Lung (tissue), 12 donors: ENCODE results near the gene CEP63. TPM values are rescaled to one million over a fixed set of nuclear protein-coding genes. Genes with fewer than 3 reads are reported as not detected.

Experiments
- ATAC-seq: fragments of 200-7000 bp; cut with Tn5 transposase; one replicate; pipeline ENCODE4 v1.9.1; 2020; ENCODE audit warnings: moderate number of reproducible peaks; ENCODE audit not compliant: insufficient read depth, low FRiP score
- DNase-seq, 3 donors: peaks; one replicate each; pipeline ENCODE4 v3.0.0-alpha.2; 2013 to 2017
- H3K27ac ChIP-seq, 2 donors: one replicate each; pipeline ENCODE4 v1.5.1; 2013; ENCODE audit warnings: mild to moderate bottlenecking in 2 of 2, moderate library complexity in 2 of 2, control low read depth in 1 of 2, inconsistent platforms in 1 of 2, low read depth in 1 of 2, low read length in 1 of 2
- H3K27me3 ChIP-seq, 3 donors: one replicate each; pipeline ENCODE4 v1.5.1; 2013; ENCODE audit warnings: low read length in 2 of 3; ENCODE audit not compliant: control insufficient read depth in 3 of 3, insufficient read depth in 3 of 3
- H3K36me3 ChIP-seq, 4 donors: one replicate each; pipeline ENCODE4 v1.5.1; 2013; ENCODE audit warnings: low read length in 4 of 4, mild to moderate bottlenecking in 1 of 4, moderate library complexity in 1 of 4; ENCODE audit not compliant: control insufficient read depth in 4 of 4, insufficient read depth in 4 of 4
- H3K4me1 ChIP-seq, 5 donors: one replicate each; pipeline ENCODE4 v1.5.1; 2013; ENCODE audit warnings: low read length in 5 of 5, mild to moderate bottlenecking in 2 of 5, moderate library complexity in 1 of 5; ENCODE audit not compliant: control insufficient read depth in 5 of 5, insufficient read depth in 5 of 5
- H3K4me3 ChIP-seq: one replicate; pipeline ENCODE4 v1.5.1; 2013; ENCODE audit warnings: mild to moderate bottlenecking, control low read depth, moderate library complexity
- H3K9ac ChIP-seq, 2 donors: one replicate each; pipeline ENCODE4 v1.5.1; 2013; ENCODE audit warnings: low read length in 2 of 2, control low read depth in 1 of 2; ENCODE audit not compliant: insufficient read depth in 1 of 2
- H3K9me3 ChIP-seq, 4 donors: one replicate each; pipeline ENCODE4 v1.5.1; 2013; ENCODE audit warnings: low read length in 3 of 4, mild to moderate bottlenecking in 1 of 4, moderate library complexity in 1 of 4; ENCODE audit not compliant: control insufficient read depth in 4 of 4, insufficient read depth in 3 of 4
- WGBS, 2 donors: extraction: QIAGEN DNeasy Blood & Tissue Kit; methylation state at CpG; one replicate each; pipeline ENCODE4 v1.1.7; 2013; 5-methylcytosine and 5-hydroxymethylcytosine counted together
- polyA plus RNA-seq, 2 donors: library from polyadenylated mRNA; stranded (reverse); fragments of 200-250 nt; gene quantifications; one replicate each; pipeline ENCODE4 v1.2.1, GENCODE V29; 2013
- total RNA-seq, 2 donors: library from RNA; depleted of rRNA in 1 of 2; stranded (reverse); fragments of >200 nt in 1 of 2; gene quantifications; one replicate each; pipeline ENCODE4 v1.2.1, GENCODE V29; 2014 to 2021
- TF ChIP-seq, protein P1 (sequence below): IDR thresholded peaks from 2 replicates; pipeline ENCODE4 v1.5.1; 2012; ENCODE audit warnings: mild to moderate bottlenecking; ENCODE audit errors: control extremely low read depth, extremely low read depth
- donor health status: control.
- donor health status: control.
- donor health status: Bipolar disorder and iron deficiency.
- donor health status: healthy.
- donor health status: DM: yes; HTN: yes; CAD: no.

CEP63 gene
- total and polyA plus RNA-seq, 4 donors: 12.4 to 50.1 (median 18.2) TPM

DNA sequence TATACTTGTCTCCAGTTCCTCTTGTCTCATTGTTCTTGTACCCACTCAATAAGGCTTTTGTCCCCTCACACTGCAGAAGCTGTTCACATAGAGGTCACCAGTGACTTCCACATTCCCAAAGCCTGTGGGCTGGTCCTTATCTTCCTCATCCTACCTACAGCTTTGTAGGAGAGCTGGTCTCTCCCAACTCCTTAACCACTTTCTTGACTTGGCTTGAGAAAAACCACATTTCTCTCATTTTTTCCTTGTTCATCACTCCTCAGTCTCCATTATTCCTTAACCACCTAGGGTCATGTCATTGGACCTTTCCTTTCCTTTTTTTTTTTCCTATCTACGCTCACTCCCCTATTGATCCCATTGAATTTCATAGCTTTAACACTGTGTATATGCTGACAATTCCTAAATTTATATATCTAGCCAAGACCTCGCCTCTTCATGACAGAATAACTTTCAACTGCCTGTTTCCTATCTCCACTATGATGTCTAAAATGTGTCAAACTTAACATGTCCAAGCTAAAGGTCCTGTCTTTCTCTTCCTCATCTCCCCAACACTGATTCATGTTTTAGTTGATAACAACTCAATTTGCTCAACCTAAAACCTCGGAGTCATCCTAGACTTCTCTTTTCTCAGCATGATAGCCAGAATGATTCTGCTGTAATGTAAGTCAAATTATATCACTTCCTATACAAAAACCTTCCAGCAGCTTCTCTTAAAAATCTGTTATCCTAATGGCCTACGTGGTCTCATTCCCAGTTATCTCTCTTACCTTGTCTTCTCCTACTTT is 49.5 kb downstream of the CEP63 start:
- no peak overlapping the region for H3K9ac ChIP-seq
- TF ChIP-seq, protein P1, sequence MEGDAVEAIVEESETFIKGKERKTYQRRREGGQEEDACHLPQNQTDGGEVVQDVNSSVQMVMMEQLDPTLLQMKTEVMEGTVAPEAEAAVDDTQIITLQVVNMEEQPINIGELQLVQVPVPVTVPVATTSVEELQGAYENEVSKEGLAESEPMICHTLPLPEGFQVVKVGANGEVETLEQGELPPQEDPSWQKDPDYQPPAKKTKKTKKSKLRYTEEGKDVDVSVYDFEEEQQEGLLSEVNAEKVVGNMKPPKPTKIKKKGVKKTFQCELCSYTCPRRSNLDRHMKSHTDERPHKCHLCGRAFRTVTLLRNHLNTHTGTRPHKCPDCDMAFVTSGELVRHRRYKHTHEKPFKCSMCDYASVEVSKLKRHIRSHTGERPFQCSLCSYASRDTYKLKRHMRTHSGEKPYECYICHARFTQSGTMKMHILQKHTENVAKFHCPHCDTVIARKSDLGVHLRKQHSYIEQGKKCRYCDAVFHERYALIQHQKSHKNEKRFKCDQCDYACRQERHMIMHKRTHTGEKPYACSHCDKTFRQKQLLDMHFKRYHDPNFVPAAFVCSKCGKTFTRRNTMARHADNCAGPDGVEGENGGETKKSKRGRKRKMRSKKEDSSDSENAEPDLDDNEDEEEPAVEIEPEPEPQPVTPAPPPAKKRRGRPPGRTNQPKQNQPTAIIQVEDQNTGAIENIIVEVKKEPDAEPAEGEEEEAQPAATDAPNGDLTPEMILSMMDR: no peak
- H3K27ac ChIP-seq: no peak overlapping the region
- no peak overlapping the region for H3K4me3 ChIP-seq
- peaks cover 0 to 3% (median 0%) of the 10 kb centered on the region in 4 donors for H3K9me3 ChIP-seq
- DNase-seq (no peak), ATAC-seq (no peak)
- no peaks in the 10 kb centered on the region for H3K4me1 ChIP-seq
- H3K27me3 ChIP-seq: no peaks in the 10 kb centered on the region
- peaks cover 10 to 28% (median 22%) of the 10 kb centered on the region in 4 donors for H3K36me3 ChIP-seq
- 55 to 82% methylated on average over 4 of the region's 4 CpGs for WGBS, 2 donors

DNA sequence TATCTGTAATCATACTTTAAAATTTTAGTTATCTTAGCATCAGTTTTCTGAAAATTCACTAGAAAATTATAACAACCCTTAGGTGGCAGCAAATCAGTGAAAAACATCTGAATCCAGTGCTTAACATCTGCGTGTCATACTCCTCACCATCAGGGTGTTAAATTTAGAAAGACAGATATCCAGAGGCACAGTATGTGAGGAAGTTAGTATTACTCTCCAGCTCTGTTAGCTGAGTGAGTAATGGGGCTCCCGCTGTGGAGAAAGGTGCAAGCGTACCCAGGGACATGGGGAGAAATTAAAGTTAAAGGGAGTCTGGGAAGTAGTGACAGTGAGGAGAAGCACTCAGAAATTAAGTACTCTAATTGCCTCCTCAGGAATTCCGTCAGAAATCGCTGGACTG is 50.9 kb downstream of the CEP63 start:
- no peak for ATAC-seq
- H3K27me3 ChIP-seq: no peaks in the 10 kb centered on the region
- H3K9ac ChIP-seq: no peak overlapping the region
- peaks cover 10 to 28% (median 22%) of the 10 kb centered on the region in 4 donors for H3K36me3 ChIP-seq
- TF ChIP-seq, protein P1: no peak
- H3K4me1 ChIP-seq: no peaks in the 10 kb centered on the region
- DNase-seq: no peak
- H3K27ac ChIP-seq: no peak overlapping the region
- peaks cover 0 to 3% (median 0%) of the 10 kb centered on the region in 4 donors for H3K9me3 ChIP-seq
- 82 to 95% methylated on average over 5 of the region's 5 CpGs for WGBS, 2 donors
- no peak overlapping the region for H3K4me3 ChIP-seq

DNA sequence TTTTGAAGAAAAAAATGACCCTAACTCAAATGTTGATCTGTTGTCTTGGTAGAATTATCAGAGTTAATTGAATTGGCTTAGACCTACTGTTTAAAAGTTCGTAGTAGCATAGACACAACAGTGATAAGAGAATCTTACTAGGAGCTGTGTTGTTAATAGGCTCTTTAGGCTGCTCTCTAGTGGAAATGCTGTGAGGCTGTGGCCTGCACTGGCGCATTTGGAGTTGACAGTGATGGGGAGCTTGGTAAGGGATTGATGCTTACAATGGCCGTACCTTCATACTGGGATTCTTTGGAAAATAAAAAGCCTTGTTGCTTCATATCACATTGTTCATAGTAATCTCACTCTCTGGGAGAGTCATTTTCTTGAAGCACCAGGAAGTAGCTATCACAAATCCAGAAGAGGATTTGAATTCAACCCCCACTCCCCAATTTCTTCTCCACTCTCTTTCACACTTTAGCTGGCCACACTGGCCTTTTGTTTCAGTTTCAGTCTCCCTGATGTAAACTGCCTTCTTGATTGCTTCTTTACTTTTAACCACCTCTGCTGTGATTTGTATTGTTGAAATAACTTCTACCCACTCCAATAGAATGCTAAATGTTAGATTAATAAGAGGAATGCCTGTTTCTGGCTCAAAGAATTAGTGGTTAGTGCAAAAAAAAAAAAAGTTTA is 56.6 kb downstream of the CEP63 start:
- Histone ChIP-seq H3K36me3 (peaks cover 7 to 19% (median 8%) of the 10 kb centered on the region in 4 donors), H3K9me3 (peaks cover 0 to 2% (median 0%) of the 10 kb centered on the region in 4 donors), H3K27me3 (no peaks in the 10 kb centered on the region), H3K4me1 (no peaks in the 10 kb centered on the region), H3K4me3 (no peak overlapping the region), H3K27ac (no peak overlapping the region), H3K9ac (no peak overlapping the region)
- ATAC-seq (no peak), DNase-seq (no peak)
- 60 to 61% methylated on average over 3 of the region's 3 CpGs for WGBS, 2 donors
- TF ChIP-seq, protein P1: no peak
